SH-SY5Y (cell line): ENCODE measurements around the gene CRADD.

Source experiments
- GATA2 ChIP-seq: IDR thresholded peaks from 2 replicates; pipeline ENCODE4 v1.6.1; 2011; ENCODE audit warnings: mild to moderate bottlenecking, low read depth, low read length
- GATA3 ChIP-seq: IDR thresholded peaks from 2 replicates; pipeline ENCODE4 v1.6.1; 2011; ENCODE audit warnings: low read depth, mild to moderate bottlenecking, low read length, moderate library complexity

Gene CRADD

DNA sequence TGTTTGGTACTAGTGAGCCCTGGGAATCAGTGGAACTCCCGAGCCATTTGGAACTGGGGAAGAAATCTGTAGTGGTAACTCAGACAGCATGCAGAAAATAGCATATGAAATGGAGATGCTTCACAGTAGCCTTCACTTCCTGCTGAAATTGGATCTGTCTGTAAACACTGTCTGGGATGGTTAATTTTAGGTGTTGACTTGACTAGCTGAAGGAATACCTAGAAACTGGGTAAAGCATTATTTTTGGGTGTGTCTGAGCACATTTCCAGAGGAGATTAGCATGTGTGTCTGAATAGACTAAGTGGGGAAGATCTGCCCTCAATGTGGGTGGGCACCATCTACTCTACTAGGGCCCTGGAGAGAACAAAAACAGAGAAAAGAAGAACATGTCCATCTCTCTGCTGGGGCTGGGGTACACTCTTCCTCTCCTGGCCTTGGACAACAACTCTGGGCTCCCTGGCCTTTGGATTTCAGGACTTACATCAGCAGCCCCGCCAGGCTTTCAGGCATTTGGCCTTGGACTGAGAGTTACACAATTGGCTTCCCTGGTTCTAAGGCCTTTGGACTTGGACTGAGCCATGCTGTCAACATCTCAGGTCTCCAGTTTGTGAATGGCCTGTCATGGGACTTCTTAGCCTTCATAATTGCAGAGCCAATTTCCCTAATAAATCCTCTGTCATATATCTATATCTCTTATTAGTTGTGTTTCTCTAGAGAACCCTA lies 14.0 kb upstream of the CRADD start:
- no peak for TF ChIP-seq GATA3
- TF ChIP-seq GATA2, result no peak

- TF ChIP-seq GATA3 (no peak), GATA2 (no peak)
Observed at GRCh38 chr12:93663729-93664084, 13.5 kb upstream of the CRADD start.

- TF ChIP-seq GATA3, result no peak
- TF ChIP-seq GATA2, result no peak
Observed at GRCh38 chr12:93664573-93665138, 12.5 kb upstream of the CRADD start.

DNA sequence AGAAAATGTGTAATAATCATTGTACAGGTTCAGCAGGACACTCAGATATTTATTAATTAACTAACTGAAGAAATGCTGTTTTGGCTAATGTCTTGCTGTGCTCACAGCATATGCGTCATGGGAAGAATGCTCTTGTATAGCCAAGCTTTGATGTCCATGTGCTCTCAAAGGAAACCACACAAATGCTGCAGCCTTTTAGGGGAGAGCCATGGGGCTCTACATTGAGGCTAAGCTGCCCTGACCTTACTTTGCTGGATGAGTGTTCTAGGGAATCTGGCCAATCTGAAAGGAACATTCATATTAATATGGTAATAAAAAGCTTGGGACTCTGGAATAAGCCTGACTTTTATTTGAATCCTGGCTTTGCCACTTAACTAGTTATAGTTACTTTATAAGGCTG lies 9.5 kb upstream of the CRADD start:
- no peak for TF ChIP-seq GATA2
- TF ChIP-seq GATA3, result no peak

DNA sequence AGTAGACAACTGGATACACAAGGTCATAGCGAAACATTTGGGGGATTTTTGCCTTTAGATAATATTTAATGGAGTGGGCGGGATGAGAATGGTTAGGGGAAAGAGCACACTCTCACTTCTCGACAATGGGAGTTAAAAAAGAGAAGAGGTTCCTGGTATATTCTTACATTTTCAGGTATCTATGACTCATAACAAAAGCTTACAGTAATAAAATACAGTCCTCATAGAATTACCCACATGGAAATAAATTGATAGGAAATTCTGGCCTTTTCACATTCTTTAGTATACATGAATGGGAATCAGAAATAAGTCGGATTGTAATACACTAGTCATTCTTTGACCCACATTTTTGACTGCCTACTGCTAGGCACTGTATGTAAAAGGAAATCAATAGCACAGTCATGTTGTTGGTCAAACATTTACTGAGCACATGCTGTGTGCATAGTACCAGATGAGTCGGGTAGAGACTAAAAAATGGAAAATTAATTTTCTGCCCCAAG lies 8.2 kb upstream of the CRADD start:
- TF ChIP-seq GATA2, result no peak
- no peak for TF ChIP-seq GATA3

DNA sequence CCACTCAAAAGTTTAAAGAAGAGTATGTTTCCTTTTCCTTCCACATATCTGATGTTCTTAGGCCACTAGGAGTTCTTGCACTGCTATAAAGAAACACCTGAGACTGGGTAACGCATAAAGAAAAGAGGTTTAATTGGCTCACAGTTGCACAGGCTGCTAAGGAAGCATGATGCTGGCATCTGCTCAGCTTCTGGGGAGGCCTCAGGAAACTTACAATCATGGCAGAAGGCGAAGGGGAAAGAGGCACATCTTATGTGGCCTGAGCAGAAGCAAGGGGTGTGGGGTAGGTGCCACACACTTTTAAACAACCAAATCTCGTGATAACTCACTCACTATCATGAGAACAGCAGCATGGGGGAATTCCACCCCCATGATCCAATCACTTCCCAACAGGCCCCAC lies 7.7 kb upstream of the CRADD start:
- TF ChIP-seq GATA3 (no peak), GATA2 (no peak)

- TF ChIP-seq GATA3 (no peak), GATA2 (no peak)
Observed at GRCh38 chr12:93670104-93670503, 7.1 kb upstream of the CRADD start.

DNA sequence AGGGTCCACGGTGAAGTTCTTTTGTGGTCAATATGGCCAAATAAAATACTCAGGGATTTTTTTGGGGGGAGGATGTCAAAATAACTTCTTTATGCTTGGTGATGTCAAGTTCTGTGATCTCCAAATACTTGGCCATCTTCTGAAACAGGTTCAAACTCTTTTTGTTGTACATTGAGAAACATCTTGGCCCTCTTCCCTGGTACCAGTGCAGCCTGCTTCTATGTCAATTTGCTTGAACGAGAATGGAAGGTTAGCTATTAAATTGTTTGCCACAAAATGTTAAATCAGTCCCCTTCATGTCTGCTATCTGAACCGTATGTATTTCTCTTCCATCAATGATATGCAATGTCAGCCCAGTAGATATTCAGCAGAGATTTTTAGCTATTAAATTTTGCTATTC lies 6.1 kb upstream of the CRADD start:
- no peak for TF ChIP-seq GATA2
- no peak for TF ChIP-seq GATA3

DNA sequence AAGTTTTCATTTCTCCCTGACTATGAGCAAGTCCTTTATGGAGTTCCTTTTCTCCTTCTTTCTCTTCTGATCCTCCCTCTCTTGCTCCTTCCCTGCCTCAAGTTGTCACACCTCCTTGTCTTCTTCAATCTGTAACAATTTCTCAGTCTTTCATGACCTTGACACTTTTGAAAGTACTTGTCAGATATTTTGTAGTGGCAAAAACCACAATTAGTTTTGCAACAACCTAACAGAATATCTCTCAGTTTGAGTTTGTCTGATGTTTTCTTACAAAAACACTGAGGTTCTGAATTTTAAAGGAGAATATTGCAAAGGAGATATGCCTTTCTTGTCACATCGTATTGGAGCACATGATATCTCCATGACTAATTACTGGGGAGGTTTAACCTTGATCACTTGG lies 4.1 kb upstream of the CRADD start:
- TF ChIP-seq GATA3, result no peak
- TF ChIP-seq GATA2, result no peak

DNA sequence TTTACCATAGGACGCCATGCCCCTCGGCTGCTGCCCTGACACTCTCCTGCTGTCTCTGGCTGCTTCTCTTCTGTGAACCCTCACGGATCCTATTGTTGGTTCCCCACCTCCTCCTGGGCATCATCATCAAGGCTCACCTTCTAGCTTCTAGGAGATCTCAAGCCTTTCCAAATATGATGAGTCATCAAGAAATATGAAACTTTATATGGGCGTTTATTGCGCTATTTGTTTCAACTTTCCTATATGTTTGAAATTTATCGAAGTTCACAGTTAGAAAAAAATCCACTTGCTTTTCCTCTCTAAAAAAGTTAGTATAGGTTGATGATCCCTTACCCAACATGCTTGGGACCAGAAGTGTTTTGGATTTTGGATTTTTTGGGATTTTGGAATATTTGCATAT lies 2.8 kb upstream of the CRADD start:
- no peak for TF ChIP-seq GATA3
- TF ChIP-seq GATA2, result no peak

DNA sequence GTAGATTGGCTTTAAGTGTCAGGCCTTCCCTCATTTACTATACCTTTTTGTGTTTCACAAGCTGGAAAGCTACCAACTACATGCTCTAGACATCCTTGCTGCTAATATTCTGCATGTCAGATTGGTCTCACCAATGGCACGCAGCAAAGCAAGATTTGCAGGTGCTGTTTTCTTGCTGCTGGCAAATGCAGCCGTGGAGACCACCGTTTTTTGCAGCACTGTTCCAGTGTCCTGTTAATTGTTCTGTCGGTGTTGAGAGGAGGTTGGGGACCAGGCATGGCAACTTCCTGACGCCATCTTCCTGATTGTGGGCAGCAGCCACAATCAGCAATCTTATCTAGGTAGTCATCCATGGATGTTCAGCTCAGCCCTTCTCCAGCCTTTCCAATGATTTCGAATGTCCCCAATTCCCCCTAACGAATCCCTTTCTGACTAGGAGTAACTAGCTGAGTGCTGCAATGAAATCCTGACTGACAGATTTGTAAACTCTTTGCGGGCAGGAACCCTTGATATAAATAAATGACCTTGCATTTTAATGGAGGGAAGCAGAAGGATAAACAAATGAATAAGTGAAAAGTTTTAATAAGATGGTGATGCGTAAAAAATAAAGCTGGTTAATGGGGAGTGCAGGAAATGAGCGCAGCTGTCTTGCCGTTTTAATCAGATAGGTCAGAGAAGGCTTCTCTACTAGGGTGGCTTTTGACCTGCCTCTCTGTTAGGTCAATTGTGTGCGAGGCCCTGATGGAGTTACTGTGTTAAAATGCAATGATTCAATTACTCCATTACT lies 574 bp upstream of the CRADD start:
- no peak for TF ChIP-seq GATA3
- no peak for TF ChIP-seq GATA2

- TF ChIP-seq GATA3, result no peak
- TF ChIP-seq GATA2, result no peak
Observed at GRCh38 chr12:93678779-93679178, 1.6 kb downstream of the CRADD start.

GRCh38 chr12:93679308-93679925 lies 2.2 kb downstream of the CRADD start:
- no peak for TF ChIP-seq GATA2
- TF ChIP-seq GATA3, result no peak

DNA sequence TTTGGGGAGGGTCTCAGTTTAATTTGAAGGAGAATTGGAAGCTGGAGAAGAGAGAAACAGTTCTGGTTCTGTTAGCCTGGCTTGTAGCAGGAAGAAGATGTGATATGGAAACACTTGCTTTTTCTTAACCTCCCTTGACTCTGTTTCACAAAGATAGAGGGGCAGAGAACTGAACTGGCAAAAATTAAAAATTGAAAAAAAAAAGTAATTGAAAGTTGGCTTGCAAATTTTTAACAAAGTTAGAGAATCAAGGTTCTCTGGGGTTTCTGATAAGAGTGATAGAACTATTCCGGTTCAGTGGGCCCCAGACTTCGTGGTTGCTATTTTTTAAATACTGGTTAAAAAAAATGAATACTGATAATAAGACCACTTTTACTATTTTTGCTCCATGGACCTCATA lies 2.8 kb downstream of the CRADD start:
- TF ChIP-seq GATA3 (no peak), GATA2 (no peak)

GRCh38 chr12:93682846-93683261 lies 5.7 kb downstream of the CRADD start:
- no peak for TF ChIP-seq GATA3
- no peak for TF ChIP-seq GATA2
